Heart left ventricle (tissue), 16 donors: ENCODE measurements around the gene STIMATE. TPM values are rescaled to one million over a fixed set of nuclear protein-coding genes. Genes with fewer than 3 reads are reported as not detected.

Experiments
- ATAC-seq, 4 donors: fragments of 200-7000 bp; cut with Tn5 transposase; one replicate each; pipeline ENCODE4 v1.9.1; 2020 to 2022; ENCODE audit warnings: moderate library complexity in 4 of 4, mild to moderate bottlenecking in 3 of 4, moderate number of reproducible peaks in 1 of 4
- DNase-seq, 5 donors: peaks; one replicate each; pipeline ENCODE4 v3.0.0-alpha.2; 2020
- H3K27ac ChIP-seq, 12 donors: fragments of 200-600 bp; sonication (generic) in 4 of 12; one replicate each; pipeline versions ENCODE4 v1.5.0 to v1.8.0; 2016 to 2022; ENCODE audit warnings: mild to moderate bottlenecking in 2 of 12
- H3K27me3 ChIP-seq, 9 donors: fragments of 200-600 bp; sonication (generic) in 2 of 9; one replicate each; pipeline versions ENCODE4 v1.5.1 to v1.8.0; 2016 to 2022; ENCODE audit warnings: mild to moderate bottlenecking in 3 of 9
- H3K36me3 ChIP-seq, 9 donors: fragments of 200-600 bp; sonication (generic) in 2 of 9; one replicate each; pipeline versions ENCODE4 v1.5.0 to v1.8.0; 2018 to 2022; ENCODE audit warnings: mild to moderate bottlenecking in 2 of 9
- H3K4me1 ChIP-seq, 12 donors: fragments of 200-600 bp; sonication (generic) in 4 of 12; one replicate each; pipeline versions ENCODE4 v1.5.0 to v1.8.0; 2016 to 2022; ENCODE audit warnings: mild to moderate bottlenecking in 3 of 12
- H3K4me3 ChIP-seq, 12 donors: fragments of 200-600 bp; sonication (generic) in 4 of 12; one replicate each; pipeline versions ENCODE4 v1.5.0 to v1.8.0; 2017 to 2022; ENCODE audit warnings: mild to moderate bottlenecking in 9 of 12, moderate library complexity in 4 of 12
- H3K9me3 ChIP-seq, 12 donors: fragments of 200-600 bp; sonication (generic) in 4 of 12; one replicate each; pipeline versions ENCODE4 v1.5.0 to v1.8.0; 2016 to 2022; ENCODE audit warnings: mild to moderate bottlenecking in 1 of 12
- POLR2A ChIP-seq, 2 donors: fragments of 450-650 bp; IDR thresholded peaks; one replicate each; pipeline ENCODE4 v1.6.1; 2017; ENCODE audit warnings: antibody characterized with exemption in 2 of 2, mild to moderate bottlenecking in 2 of 2, moderate library complexity in 2 of 2
- WGBS, 4 donors: extraction: QIAGEN DNeasy Blood & Tissue Kit in 2 of 4; methylation state at CpG; one replicate each; pipeline versions ENCODE4 v1.1.5 to v1.1.7; 2013 to 2018; 5-methylcytosine and 5-hydroxymethylcytosine counted together
- intact Hi-C, 10 donors: fragments of 100-400 bp; cut with DNase I; formaldehyde crosslinking; loops; one replicate each; pipeline versions ENCODE4 v1.11.1 to v1.14.2; 2022
- polyA plus RNA-seq, 2 donors: library from polyadenylated mRNA; stranded (reverse); fragments of 200-250 nt; gene quantifications; one replicate each; pipeline ENCODE4 v1.2.3, GENCODE V29; 2013
- total RNA-seq, 9 donors: library from RNA; depleted of rRNA in 2 of 9; stranded (reverse); fragments of >200 nt in 2 of 9; fragmentation: NEBNext Ultra II Directional in 3 of 9; extraction: Animal tissue kit (Norgen Biotek cat#: 25700) in 3 of 9; gene quantifications; one replicate each; pipeline versions ENCODE4 v1.1.0 to v1.2.4, GENCODE V29; 2016 to 2023
- TF ChIP-seq, protein P1 (sequence below), 12 donors: fragments of 200-600 bp; sonication (generic) in 4 of 12; IDR thresholded peaks; one replicate each; pipeline versions ENCODE4 v1.5.0 to v1.8.0; 2018 to 2022; ENCODE audit warnings: antibody characterized with exemption in 12 of 12, mild to moderate bottlenecking in 5 of 12
- donor health status: ischemic (EF 13 %, LVEDD 7.1; RV severe dilation, severe dysfunction).
- donor health status: healthy with polysubstance abuse.
- donor health status: DM: no; HTN: yes; CAD: no.
- donor health status: DM: no; HTN: no; CAD: no.
- donor health status: ischemic (EF 25% LVEDD 6.9; RV normal size, moderate dysfunction).
- donor health status: ischemic (EF 25% LVEDD 5.7; RV mildly dilated, moderate dysfunction).
- donor health status: healthy.
- donor health status: DM: yes; HTN: yes; CAD: no.
- donor health status: ischemic (EF 35%, LVEDD 5.7; RV mildly dilated, moderate dysfunction).
- donor health status: nonischemic (EF 11% LVEDD 7.7; RV severe dilation, severe dysfunction).
- donor health status: DM: yes; HTN: yes; CAD: no.
- donor health status: PGD.
- donor health status: ischemic (EF 29% LVEDD 5.4; RV normal size, mild dysfunction).
- donor health status: nonischemic (EF 23%, LVEDD 6.1; RV moderate dilation, normal function).

The STIMATE gene
- total and polyA plus RNA-seq, 11 donors: 3.4 to 17.1 (median 9.4) TPM

DNA sequence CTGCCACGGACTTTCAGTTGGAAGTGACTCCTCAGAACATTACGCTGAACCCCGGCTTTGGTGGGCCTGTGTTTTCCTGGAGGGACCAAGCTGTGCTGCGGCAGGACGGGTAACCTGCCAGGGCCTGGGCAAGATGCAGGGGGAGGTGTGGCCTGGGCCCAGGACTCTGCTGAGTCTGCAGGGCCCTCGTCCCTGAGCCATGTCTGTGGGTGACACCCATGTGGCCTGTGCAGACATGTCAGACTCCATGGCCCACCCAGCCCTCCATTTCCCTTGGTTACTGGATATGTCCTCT is 107.7 kb downstream of the STIMATE start:
- Histone ChIP-seq H3K27me3 (no peaks in the 10 kb centered on the region), H3K27ac (no peak overlapping the region), H3K4me1 (no peaks in the 10 kb centered on the region), H3K9me3 (no peaks in the 10 kb centered on the region), H3K4me3 (no peak overlapping the region), H3K36me3 (no peaks in the 10 kb centered on the region)
- intact Hi-C loops: no loop called here
- WGBS, 4 donors: 90 to 93% (median 92%) methylated on average over 6 of the region's 6 CpGs
- peak in 2 of 5 donors; percentile 18 to 51 for DNase-seq
- ATAC-seq: no peak
- no peak for TF ChIP-seq POLR2A (IDR thresholded peaks at IDR 0.05)
- TF ChIP-seq, protein P1, sequence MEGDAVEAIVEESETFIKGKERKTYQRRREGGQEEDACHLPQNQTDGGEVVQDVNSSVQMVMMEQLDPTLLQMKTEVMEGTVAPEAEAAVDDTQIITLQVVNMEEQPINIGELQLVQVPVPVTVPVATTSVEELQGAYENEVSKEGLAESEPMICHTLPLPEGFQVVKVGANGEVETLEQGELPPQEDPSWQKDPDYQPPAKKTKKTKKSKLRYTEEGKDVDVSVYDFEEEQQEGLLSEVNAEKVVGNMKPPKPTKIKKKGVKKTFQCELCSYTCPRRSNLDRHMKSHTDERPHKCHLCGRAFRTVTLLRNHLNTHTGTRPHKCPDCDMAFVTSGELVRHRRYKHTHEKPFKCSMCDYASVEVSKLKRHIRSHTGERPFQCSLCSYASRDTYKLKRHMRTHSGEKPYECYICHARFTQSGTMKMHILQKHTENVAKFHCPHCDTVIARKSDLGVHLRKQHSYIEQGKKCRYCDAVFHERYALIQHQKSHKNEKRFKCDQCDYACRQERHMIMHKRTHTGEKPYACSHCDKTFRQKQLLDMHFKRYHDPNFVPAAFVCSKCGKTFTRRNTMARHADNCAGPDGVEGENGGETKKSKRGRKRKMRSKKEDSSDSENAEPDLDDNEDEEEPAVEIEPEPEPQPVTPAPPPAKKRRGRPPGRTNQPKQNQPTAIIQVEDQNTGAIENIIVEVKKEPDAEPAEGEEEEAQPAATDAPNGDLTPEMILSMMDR (IDR thresholded peaks at IDR 0.05): no peak

DNA sequence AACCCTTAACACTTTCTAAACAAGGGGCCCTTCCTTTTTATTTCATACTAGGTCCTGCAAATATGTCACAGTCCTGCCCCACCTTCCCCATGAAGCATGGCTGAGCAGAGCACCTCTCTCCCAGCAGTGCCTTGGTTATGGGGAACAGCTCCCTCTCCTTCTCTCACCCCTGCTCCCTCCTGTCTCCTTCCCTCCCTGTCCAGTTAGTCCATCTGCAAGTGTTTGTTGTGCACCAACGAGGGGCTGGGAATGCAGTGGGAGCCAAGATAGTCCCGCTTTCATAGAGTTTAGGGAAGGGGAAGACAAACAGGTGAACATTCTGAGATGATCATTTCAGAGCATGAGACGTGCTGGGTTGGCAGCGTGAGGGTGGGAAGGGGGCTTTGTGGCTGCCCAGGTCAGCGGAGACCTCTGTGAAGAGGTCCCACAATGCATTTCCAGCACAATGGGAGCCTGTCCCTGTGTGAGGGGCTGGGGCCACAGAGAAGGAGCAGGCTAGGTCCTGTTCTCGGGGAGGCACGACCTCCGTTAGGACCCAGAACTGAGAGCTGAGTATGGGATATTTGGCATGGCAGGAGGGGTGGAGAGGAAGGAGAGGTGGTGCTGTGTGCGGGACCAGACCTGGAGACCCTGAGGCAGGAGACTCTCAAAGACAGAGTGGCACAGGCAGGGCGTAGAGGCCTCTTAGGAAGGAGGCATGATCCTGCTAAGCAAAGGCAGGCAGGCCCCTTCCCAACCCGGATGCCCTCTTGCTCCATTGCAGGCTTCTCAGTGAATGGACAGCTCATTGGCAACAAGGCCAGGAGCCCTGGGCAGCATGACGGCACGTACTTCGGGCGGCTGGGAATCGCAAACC is 108.2 kb downstream of the STIMATE start:
- H3K27me3 ChIP-seq: no peaks in the 10 kb centered on the region
- H3K9me3 ChIP-seq: no peaks in the 10 kb centered on the region
- TF ChIP-seq, protein P1 (IDR thresholded peaks at IDR 0.05): no peak
- H3K36me3 ChIP-seq: no peaks in the 10 kb centered on the region
- intact Hi-C loops: no loop called here
- ATAC-seq (no peak), DNase-seq (peak in 2 of 5 donors; percentile 8 to 44)
- no peak overlapping the region for H3K27ac ChIP-seq
- WGBS, 4 donors: 80 to 88% (median 86%) methylated on average over 16 of the region's 16 CpGs
- H3K4me3 ChIP-seq: no peak overlapping the region
- no peaks in the 10 kb centered on the region for H3K4me1 ChIP-seq

GRCh38 chr3:52787672-52788625 is 109.4 kb downstream of the STIMATE start:
- TF ChIP-seq, protein P1 (IDR thresholded peaks at IDR 0.05): no peak
- TF ChIP-seq POLR2A (IDR thresholded peaks at IDR 0.05): no peak
- H3K9me3 ChIP-seq: no peaks in the 10 kb centered on the region
- H3K36me3 ChIP-seq: no peaks in the 10 kb centered on the region
- H3K27ac ChIP-seq: no peak overlapping the region
- intact Hi-C loops: no loop called here
- peak in 1 of 4 donors; percentile 23 for ATAC-seq
- no peak overlapping the region for H3K4me3 ChIP-seq
- H3K4me1 ChIP-seq: no peaks in the 10 kb centered on the region
- no peaks in the 10 kb centered on the region for H3K27me3 ChIP-seq
- WGBS, 4 donors: 64 to 71% (median 65%) methylated on average over 17 of the region's 17 CpGs
- DNase-seq: peak in 3 of 5 donors; percentile 22 to 32 (median 24)

GRCh38 chr3:52787246-52787645 is 110.1 kb downstream of the STIMATE start:
- H3K4me1 ChIP-seq: no peaks in the 10 kb centered on the region
- 82 to 90% (median 88%) methylated on average over 10 to 11 of the region's 11 CpGs for WGBS, 4 donors
- DNase-seq (peak in 3 of 5 donors; percentile 10 to 53 (median 18)), ATAC-seq (no peak)
- intact Hi-C loops: no loop called here
- H3K4me3 ChIP-seq: no peak overlapping the region
- H3K27ac ChIP-seq: no peak overlapping the region
- no peak for TF ChIP-seq POLR2A (IDR thresholded peaks at IDR 0.05)
- TF ChIP-seq, protein P1 (IDR thresholded peaks at IDR 0.05): no peak
- no peaks in the 10 kb centered on the region for H3K27me3 ChIP-seq
- H3K9me3 ChIP-seq: no peaks in the 10 kb centered on the region
- H3K36me3 ChIP-seq: no peaks in the 10 kb centered on the region
